ENCODE results near the gene PTPRU.

GRCh38 chr1:29335573-29335972, 99.3 kb downstream of the PTPRU start:
- TF ChIP-seq POLR2AphosphoS5 (IDR thresholded peaks at IDR 0.05; ENCODE audit: low read depth, low read length) (no peak), SIN3A (IDR thresholded peaks at IDR 0.05; ENCODE audit: borderline replicate concordance, insufficient read depth, low read length) (no peak), TAF1 (IDR thresholded peaks at IDR 0.05; ENCODE audit: borderline replicate concordance, insufficient read depth, low read length) (no peak)
